Activated CD4-positive, alpha-beta T cell treated with anti-CD3 and anti-CD28 coated beads, Interleukin-2, amount 10 ng/mL, durations not matched to agents 7 days and 5 days (primary cell): ENCODE data around the gene DSCAML1. TPM values are rescaled to one million over a fixed set of nuclear protein-coding genes. Genes with fewer than 3 reads are reported as not detected.

ENCODE experiments used
- CTCF ChIA-PET: fragments of 350-600 bp; sonication (Branson Sonifier 250); formaldehyde crosslinking; loops from one replicate; lab custom pipeline; 2021; ENCODE audit warnings: antibody characterized with exemption; lab: Charles Lee
- POLR2A ChIA-PET: fragments of 350-600 bp; sonication (Branson Sonifier 250); formaldehyde crosslinking; loops from one replicate; lab custom pipeline; 2021; ENCODE audit warnings: antibody characterized with exemption; lab: Charles Lee
- DNase-seq: peaks from one replicate; pipeline ENCODE4 v3.0.0-alpha.2; 2020
- H3K27ac Mint-ChIP-seq: one replicate; pipeline ENCODE4 v1.8.0; 2021; ENCODE audit warnings: mild to moderate bottlenecking, moderate library complexity, mixed read lengths
- H3K27me3 Mint-ChIP-seq: one replicate; pipeline ENCODE4 v1.8.0; 2021; ENCODE audit warnings: mixed read lengths
- H3K36me3 Mint-ChIP-seq: one replicate; pipeline ENCODE4 v1.8.0; 2021; ENCODE audit warnings: low read depth, mixed read lengths
- H3K4me1 Mint-ChIP-seq: one replicate; pipeline ENCODE4 v1.8.0; 2021; ENCODE audit warnings: mixed read lengths
- H3K4me3 Mint-ChIP-seq: one replicate; pipeline ENCODE4 v1.8.0; 2021; ENCODE audit warnings: mild to moderate bottlenecking, moderate library complexity, mixed read lengths
- H3K9me3 Mint-ChIP-seq: one replicate; pipeline ENCODE4 v1.8.0; 2021; ENCODE audit warnings: mixed read lengths
- total RNA-seq, 2 experiments: library from RNA; stranded (reverse); gene quantifications; one replicate each; pipeline ENCODE4 v1.2.3, GENCODE V29; 2021

Gene DSCAML1
- total RNA-seq, 2 experiments from 2014 or later: 0.02 to 0.25 TPM

DNA sequence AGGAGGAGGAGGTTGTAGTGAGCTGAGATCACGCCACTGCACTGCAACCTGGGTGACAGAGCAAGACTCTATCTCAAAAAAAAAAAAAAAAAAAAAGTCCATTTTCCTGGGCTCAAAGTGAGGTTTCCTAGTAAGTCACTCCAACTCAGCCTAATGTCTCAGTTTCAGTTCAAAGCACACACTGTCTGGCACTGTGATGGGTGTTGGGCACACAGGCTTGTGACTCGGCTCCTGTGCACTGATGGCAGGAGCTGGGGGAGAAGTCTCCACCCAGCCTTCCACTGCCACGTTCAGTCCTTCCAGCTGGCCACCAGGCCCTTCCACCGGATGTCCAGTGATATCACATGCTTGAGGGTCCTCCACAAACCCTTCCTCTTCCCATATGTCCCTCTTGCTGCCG, 283.4 kb downstream of the DSCAML1 start:
- H3K27me3 Mint-ChIP-seq: no peaks in the 10 kb centered on the region
- ChIA-PET CTCF (no interaction called here), POLR2A (no interaction called here)
- H3K9me3 Mint-ChIP-seq: no peaks in the 10 kb centered on the region
- H3K4me3 Mint-ChIP-seq: no peak overlapping the region
- DNase-seq: no peak
- H3K36me3 Mint-ChIP-seq: no peaks in the 10 kb centered on the region
- H3K27ac Mint-ChIP-seq: no peak overlapping the region
- no peaks in the 10 kb centered on the region for H3K4me1 Mint-ChIP-seq

DNA sequence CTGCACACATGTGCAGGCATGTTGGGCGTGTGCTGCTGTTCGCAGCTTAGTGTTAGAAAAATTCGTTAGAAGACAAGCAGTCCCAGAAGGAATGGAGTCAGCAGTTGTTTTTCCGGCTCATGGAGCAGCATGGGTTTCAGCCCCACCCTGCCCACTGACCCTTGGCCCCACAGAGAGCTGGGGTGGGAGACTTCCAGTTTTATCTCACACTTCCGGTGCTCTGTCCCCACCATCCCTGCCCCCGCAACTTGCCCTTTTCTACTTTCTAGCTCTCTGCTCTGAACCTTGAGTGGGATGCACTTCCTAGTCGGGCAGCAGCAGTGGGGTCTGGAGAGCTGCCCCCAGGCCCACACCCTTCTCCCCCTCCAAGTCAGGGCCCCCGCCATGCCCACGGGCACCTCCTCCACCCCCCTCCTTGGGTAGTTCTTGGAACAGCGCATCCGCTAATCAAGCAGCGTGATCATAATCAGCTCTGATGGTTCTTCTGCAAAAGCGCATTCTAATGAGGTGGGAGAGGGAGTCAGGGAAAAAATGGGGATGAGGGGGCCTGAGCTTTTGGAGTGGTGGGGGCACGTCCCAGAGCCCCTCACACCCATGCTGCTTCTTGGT, 285.0 kb downstream of the DSCAML1 start:
- ChIA-PET POLR2A (no interaction called here), CTCF (no interaction called here)
- H3K9me3 Mint-ChIP-seq: no peaks in the 10 kb centered on the region
- H3K27ac Mint-ChIP-seq: no peak overlapping the region
- H3K4me3 Mint-ChIP-seq: no peak overlapping the region
- no peaks in the 10 kb centered on the region for H3K27me3 Mint-ChIP-seq
- H3K36me3 Mint-ChIP-seq: no peaks in the 10 kb centered on the region
- no peak for DNase-seq
- H3K4me1 Mint-ChIP-seq: no peaks in the 10 kb centered on the region

DNA sequence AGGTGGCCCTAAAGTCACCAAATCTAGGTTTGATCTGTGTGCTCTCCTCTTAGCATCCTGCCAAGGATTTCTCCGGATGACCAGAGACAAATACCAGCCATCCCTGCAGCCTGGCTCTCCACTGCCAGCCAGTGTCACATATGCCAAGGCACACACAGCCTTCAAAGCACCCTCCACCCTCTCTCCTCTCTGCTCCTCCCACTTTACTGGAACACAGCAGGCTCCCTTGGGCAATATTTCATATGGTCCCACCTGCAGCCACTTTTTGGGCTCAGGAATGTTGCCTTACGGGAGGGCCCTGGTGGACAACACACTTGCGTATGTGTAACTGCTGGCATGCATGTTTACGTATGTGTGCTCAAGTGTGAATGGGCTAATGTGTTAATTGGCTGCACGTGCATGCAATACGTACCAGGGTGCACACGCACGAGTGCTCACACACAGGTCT, 285.5 kb downstream of the DSCAML1 start:
- H3K27me3 Mint-ChIP-seq: no peaks in the 10 kb centered on the region
- ChIA-PET POLR2A (no interaction called here), CTCF (no interaction called here)
- no peak overlapping the region for H3K27ac Mint-ChIP-seq
- H3K36me3 Mint-ChIP-seq: no peaks in the 10 kb centered on the region
- no peaks in the 10 kb centered on the region for H3K4me1 Mint-ChIP-seq
- H3K9me3 Mint-ChIP-seq: no peaks in the 10 kb centered on the region
- H3K4me3 Mint-ChIP-seq: no peak overlapping the region
- no peak for DNase-seq

DNA sequence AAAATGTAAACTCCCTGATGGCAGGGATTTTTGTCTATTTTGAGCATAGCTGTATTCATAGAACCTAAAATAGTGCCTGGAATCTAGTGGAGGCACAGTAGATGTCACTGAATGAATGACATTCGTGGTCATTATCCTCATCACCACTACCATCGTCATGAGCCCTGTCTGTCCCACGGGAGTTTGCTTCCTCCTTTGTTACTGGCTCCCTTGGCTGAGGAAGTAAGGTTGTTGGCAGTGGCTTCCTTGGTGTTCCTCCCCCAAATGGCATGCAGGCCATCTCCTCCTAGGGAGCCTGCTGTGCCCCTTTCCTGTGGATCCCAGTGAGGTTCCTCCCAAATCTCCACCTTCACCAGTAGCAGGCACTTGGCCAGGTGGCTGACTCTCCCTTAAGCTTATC, 286.4 kb downstream of the DSCAML1 start:
- no peak for DNase-seq
- Mint-ChIP-seq H3K27ac (no peak overlapping the region), H3K27me3 (no peaks in the 10 kb centered on the region), H3K9me3 (no peaks in the 10 kb centered on the region), H3K4me3 (no peak overlapping the region), H3K36me3 (no peaks in the 10 kb centered on the region), H3K4me1 (no peaks in the 10 kb centered on the region)
- ChIA-PET POLR2A (no interaction called here), CTCF (no interaction called here)

DNA sequence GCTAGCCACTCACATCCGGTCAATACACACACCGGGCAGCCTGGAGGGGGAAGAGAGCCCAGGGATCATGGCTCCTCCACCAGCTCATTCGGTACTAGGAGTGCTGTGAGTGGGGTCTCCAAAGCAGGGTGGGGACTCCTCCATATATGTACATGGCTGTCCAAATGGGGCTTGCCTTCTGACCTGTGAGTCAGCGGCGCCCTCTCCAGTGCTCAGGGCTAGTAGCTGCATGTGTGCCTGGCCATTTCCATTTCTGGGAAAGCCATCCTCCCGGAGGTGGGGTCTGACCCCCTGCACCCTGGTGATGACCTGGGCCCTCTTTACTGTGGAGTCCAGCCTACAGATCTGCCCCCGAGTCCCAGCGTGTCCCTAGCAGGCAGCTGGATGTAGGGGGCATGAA, 287.5 kb downstream of the DSCAML1 start:
- H3K9me3 Mint-ChIP-seq: no peaks in the 10 kb centered on the region
- no peak overlapping the region for H3K27ac Mint-ChIP-seq
- DNase-seq: no peak
- no peaks in the 10 kb centered on the region for H3K36me3 Mint-ChIP-seq
- H3K4me1 Mint-ChIP-seq: no peaks in the 10 kb centered on the region
- ChIA-PET POLR2A (no interaction called here), CTCF (interaction anchor here (1.0 kb wide), 1 partner anchor 11 kb away, joined by 3 read pairs; no protein-coding TSS in a partner anchor)
- no peaks in the 10 kb centered on the region for H3K27me3 Mint-ChIP-seq
- no peak overlapping the region for H3K4me3 Mint-ChIP-seq

DNA sequence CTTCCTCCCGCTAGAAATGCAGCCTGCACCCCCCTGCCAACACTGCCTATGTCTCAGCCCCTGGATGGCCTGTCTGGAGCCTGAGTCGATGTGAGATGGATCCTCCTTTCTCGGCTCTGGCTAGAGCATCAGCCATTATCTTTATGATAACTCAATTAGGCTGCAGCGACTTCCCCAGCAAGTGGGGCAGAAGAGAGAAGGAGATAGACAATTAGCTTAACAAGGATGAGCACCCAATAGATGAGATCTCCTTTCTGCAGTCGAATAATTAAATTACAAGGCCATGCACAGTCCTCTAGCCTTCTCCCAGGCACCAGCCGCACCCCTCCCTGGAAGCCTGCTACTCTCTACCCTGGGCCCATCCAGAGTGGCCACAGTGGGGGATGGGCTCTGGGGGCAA, 290.0 kb downstream of the DSCAML1 start:
- CTCF ChIA-PET: no interaction called here

DNA sequence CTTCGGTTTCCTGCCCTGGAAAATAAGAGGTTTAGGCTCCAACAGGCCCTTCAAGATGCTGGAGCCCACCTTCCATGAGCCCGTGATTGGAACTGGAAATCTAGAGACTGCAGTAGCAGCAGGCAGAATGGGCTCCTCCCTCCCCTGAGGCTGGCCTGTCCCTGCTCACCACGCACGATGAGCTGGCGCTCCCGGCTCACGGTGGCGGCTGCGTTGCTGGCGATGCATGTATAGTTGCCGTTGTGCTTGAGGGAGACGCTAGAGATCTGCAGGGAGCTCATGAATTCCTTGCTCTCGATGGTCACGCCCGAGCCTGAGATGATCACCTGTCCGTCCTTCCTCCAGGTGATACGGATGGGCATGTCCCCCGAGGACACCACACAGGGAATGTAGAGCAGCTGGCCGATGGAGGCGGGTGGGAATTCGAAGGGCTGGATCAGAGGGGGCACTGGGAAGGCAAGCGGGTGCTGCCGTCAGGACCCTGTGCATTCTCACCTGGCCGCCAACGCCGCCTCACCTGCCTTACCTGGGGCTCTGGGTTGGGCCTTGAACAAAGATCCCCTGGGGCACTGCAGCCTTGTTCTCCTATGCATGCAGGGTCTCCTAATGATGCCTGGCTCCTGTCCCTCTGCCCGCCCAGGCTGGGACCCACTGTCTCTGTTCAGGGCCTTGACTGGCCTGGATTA, 291.6 kb downstream of the DSCAML1 start:
- no peaks in the 10 kb centered on the region for H3K27me3 Mint-ChIP-seq
- no peak overlapping the region for H3K27ac Mint-ChIP-seq
- POLR2A ChIA-PET: no interaction called here
- CTCF ChIA-PET: no interaction called here
- DNase-seq: no peak
- no peaks in the 10 kb centered on the region for H3K9me3 Mint-ChIP-seq
- no peak overlapping the region for H3K4me3 Mint-ChIP-seq
- no peaks in the 10 kb centered on the region for H3K4me1 Mint-ChIP-seq
- H3K36me3 Mint-ChIP-seq: no peaks in the 10 kb centered on the region

More for the DNA sequence above, 290.0 kb downstream of the DSCAML1 start:
- Mint-ChIP-seq H3K27me3 (no peaks in the 10 kb centered on the region), H3K27ac (no peak overlapping the region), H3K4me3 (no peak overlapping the region), H3K4me1 (no peaks in the 10 kb centered on the region), H3K9me3 (no peaks in the 10 kb centered on the region), H3K36me3 (no peaks in the 10 kb centered on the region)
- POLR2A ChIA-PET: no interaction called here
- DNase-seq: no peak

DNA sequence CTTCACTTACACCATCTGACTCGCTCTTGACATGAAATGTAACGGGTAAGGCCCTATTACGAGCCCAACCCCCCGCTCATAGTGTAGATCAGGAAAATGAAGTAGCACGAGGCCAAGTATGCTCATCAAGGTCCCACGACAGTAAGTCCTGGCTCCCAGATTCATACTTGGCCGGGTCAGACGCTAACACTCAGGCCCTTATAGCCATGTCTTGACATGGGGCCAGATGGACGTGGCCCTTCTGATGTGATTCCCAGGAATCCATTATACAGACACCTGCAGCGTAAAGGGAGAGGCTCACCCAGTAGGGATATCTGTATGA, 294.3 kb downstream of the DSCAML1 start:
- Mint-ChIP-seq H3K4me3 (no peak overlapping the region), H3K9me3 (no peaks in the 10 kb centered on the region), H3K36me3 (no peaks in the 10 kb centered on the region), H3K4me1 (no peaks in the 10 kb centered on the region), H3K27me3 (no peaks in the 10 kb centered on the region), H3K27ac (no peak overlapping the region)
- ChIA-PET CTCF (no interaction called here), POLR2A (no interaction called here)
- DNase-seq: no peak

DNA sequence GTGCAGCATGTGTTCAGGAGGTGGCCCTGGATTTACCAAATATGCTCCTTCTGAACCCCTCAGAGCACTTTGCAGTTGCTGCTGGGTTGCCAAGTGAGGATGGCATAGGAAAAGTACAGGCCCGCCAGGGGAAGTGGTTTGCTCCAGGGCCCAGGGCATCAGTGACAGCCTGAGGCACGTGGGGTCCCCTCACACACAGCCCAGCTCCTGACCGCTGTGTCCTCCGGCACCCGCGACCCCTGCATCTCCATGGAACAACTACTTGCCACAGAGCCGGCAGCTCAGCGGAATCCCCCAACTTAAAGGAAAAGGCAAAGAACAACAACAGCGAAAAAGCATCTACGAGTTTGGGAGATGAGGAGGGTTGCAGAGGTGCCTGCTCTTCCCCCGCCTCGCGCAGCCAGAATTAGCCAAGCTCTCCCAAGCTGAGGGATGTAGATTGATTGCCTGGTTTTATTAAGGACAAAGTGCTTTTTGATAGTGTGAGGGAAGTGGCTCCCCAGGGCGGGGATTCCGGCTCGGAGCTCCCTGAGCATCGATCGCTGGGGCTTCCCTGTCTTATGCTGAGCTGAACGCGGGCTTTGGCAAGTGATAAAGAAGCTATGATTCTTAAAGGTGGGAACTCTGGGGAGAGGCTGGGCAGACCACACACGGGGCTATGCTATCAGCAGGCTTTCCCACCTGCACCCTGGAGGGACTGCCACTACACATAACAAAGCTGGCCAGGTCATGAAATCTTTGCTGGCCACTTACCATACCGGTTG, 294.8 kb downstream of the DSCAML1 start:
- Mint-ChIP-seq H3K4me1 (no peaks in the 10 kb centered on the region), H3K36me3 (no peaks in the 10 kb centered on the region), H3K27ac (no peak overlapping the region), H3K27me3 (no peaks in the 10 kb centered on the region), H3K9me3 (no peaks in the 10 kb centered on the region), H3K4me3 (no peak overlapping the region)
- ChIA-PET CTCF (no interaction called here), POLR2A (no interaction called here)
- DNase-seq: no peak

DNA sequence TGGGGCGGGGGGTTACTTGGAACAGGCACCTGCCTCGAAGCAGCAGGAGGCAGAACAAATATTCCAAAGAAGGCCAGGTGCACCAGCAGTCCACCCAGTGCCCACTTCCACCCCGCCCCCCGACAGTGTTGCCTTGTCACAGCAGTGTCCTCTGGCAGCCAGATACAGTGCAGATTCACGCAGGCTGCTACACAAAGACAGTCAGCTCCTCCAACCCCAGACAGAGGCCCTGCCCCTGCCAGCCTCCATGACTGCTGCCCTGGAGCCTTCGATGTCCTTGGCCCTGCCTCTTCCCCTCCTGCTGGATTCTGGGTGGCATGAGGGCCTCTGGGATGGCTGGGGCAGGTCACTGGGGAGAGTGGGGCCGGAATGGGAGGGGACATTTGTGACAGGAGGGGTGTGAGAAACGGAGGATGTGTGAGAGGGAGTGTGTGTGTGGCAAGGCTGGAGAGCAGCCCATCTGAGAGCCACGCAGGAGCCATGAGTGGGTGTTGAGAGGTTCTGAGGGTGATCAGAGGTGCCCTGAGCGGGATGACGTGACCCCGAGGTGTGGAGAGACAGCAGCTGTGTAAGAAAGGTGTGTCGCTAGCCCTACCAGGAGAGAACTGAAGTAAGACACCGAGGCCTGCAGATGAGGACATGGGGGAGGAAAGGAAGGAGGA, 295.6 kb downstream of the DSCAML1 start:
- H3K4me1 Mint-ChIP-seq: no peaks in the 10 kb centered on the region
- H3K27ac Mint-ChIP-seq: no peak overlapping the region
- no peak for DNase-seq
- ChIA-PET CTCF (no interaction called here), POLR2A (no interaction called here)
- H3K4me3 Mint-ChIP-seq: no peak overlapping the region
- no peaks in the 10 kb centered on the region for H3K36me3 Mint-ChIP-seq
- no peaks in the 10 kb centered on the region for H3K27me3 Mint-ChIP-seq
- no peaks in the 10 kb centered on the region for H3K9me3 Mint-ChIP-seq

DNA sequence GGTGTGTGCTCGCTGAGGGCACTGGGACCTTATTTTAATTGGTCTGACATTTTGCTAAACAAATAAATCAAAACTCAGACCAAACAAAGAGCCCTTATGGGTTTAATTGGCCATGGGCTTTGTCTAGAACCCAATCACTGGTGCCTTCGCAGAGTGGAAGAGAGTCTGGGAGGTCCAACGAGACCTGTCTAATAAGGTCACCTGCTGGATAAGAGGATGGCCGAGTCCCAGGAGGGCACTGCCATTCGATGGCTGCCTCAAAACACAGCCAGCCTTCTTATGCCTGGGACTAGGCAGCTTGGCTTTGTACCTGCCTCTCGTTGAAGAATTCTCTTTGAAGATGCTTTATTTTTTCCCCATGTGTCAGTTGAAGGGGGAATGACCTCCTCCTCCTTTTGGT, 298.2 kb downstream of the DSCAML1 start:
- CTCF ChIA-PET: interaction anchor here (1.0 kb wide), 1 partner anchor 10 kb away, joined by 3 read pairs; no protein-coding TSS in a partner anchor

DNA sequence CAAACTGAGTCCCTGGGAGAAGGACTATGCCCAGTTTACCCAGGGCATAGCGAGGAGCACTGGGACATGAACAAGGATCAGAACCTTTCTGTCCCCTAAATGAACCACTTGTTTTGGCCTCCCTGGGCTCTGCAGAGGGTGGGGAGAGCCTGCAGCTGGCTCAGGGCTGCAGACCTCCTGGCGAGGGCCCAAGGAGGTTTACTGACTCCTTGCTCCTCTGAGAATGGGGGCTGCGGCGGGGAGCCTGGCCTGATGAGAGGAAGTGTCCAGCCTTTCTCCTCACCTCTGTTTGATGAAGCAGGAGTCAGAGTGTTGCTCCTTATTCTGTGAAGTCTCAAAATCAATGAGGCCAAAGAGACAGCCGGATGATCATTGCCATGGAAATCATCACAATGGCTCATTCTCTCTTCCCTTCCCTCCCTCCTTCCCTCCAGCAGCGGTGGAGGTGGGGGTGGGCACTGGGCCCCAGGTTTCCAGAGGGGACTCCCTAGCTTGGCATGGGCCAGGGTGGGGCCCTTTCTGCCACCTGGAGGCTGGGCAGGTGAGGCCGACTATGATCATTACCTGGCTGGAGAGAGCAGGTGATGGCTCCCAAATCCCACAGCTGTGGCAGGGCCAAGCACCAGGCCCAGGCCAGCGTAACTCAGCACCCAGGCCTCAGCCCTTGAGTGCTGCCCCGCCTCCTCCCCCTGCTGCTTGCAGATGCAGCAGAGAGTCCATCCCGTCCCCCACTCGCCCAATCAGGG, 299.6 kb downstream of the DSCAML1 start:
- no peaks in the 10 kb centered on the region for H3K4me1 Mint-ChIP-seq
- ChIA-PET CTCF (interaction anchor here (1.4 kb wide), 1 partner anchor 71 kb away, joined by 4 read pairs; no protein-coding TSS in a partner anchor), POLR2A (no interaction called here)
- DNase-seq: no peak
- no peak overlapping the region for H3K4me3 Mint-ChIP-seq
- no peaks in the 10 kb centered on the region for H3K36me3 Mint-ChIP-seq
- H3K27ac Mint-ChIP-seq: no peak overlapping the region
- peaks cover 2% of the 10 kb centered on the region for H3K27me3 Mint-ChIP-seq
- H3K9me3 Mint-ChIP-seq: no peaks in the 10 kb centered on the region

More for the DNA sequence above, 298.2 kb downstream of the DSCAML1 start:
- POLR2A ChIA-PET: no interaction called here
- no peak overlapping the region for H3K27ac Mint-ChIP-seq
- H3K9me3 Mint-ChIP-seq: no peaks in the 10 kb centered on the region
- no peaks in the 10 kb centered on the region for H3K4me1 Mint-ChIP-seq
- DNase-seq: no peak
- no peaks in the 10 kb centered on the region for H3K36me3 Mint-ChIP-seq
- H3K27me3 Mint-ChIP-seq: no peaks in the 10 kb centered on the region
- H3K4me3 Mint-ChIP-seq: no peak overlapping the region
